Measurements from ENCODE around the gene STYXL1. TPM values are rescaled to one million over a fixed set of nuclear protein-coding genes. Genes with fewer than 3 reads are reported as not detected.
"Not testable (repeated sequence)": the region's sequence is repeated elsewhere in the genome, so short reads cannot be mapped to it uniquely, and the experiment has no call there.

STYXL1 gene
- total RNA-seq, 1 donor from 2014 or later: 51.4 TPM

- peak; percentile 29 for DNase-seq (ENCODE audit: low read depth)
These were observed 10.5 kb downstream of the STYXL1 start for GRCh38 chr7:76037310-76037709.

GRCh38 chr7:76031964-76032363, 15.8 kb downstream of the STYXL1 start:
- no peak for DNase-seq (ENCODE audit: low read depth)

- not testable (repeated sequence) for DNase-seq (ENCODE audit: low read depth)
These were observed 18.1 kb downstream of the STYXL1 start for GRCh38 chr7:76029682-76030081.

DNA sequence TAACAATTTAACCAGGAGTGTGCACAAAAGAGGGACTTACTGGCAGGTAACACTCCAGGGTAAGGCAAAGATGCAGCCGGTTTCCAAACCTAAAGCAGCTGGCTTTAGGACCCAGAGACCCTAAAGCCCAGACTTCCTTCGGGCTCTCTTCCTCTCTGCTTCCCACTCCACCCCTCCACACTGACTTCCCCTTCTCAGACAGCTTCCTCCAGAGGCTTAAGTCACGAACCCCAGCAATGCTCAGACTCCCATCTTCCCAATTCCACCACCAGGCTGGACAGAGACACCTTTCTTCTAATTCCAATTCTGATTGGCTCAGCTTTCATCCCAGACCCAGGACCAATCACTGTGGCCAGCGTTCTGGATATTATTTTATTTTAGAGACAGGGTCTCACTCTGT, 24.8 kb downstream of the STYXL1 start:
- DNase-seq (ENCODE audit: low read depth): no peak

- DNase-seq (ENCODE audit: low read depth): no peak
These were observed 25.6 kb downstream of the STYXL1 start for GRCh38 chr7:76022026-76022780.

GRCh38 chr7:76020031-76020714, 27.6 kb downstream of the STYXL1 start:
- DNase-seq (ENCODE audit: low read depth): peak; percentile 38

- not testable (repeated sequence) for DNase-seq (ENCODE audit: low read depth)
These were observed 29.3 kb downstream of the STYXL1 start for GRCh38 chr7:76018520-76018919.

DNA sequence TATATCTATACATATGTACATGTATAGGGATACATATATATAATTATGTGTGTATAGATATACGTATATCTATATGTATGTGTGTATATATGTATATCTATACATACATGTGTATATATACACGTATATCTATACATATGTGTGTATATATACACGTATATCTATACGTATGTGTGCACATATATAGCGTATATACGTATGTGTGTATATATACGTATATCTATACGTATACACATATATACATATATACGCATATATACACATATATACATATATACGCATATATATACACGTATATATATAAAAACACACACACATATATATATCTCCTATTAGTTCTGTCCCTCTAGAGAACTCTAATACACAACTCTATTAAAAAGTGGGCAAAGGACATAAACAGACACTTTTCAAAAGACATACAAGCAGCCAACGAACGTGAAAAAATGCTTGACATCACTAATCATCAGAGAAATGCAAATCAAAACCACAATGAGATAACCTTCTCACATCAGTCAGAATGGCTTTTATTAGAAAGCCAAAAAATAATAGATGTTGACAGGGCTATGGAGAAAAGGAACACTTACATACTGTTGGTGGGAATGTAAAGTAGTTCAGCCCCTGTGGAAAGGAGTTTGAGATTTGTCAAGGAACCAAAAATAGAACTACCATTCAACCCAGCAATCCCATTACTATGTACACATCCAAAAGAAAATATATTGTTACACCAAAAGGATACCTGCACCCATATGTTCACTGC, 31.4 kb downstream of the STYXL1 start:
- DNase-seq (ENCODE audit: low read depth): no peak

GRCh38 chr7:76011442-76011861, 36.3 kb downstream of the STYXL1 start:
- DNase-seq (ENCODE audit: low read depth): no peak

- DNase-seq (ENCODE audit: low read depth): no peak
These were observed 37.9 kb downstream of the STYXL1 start for GRCh38 chr7:76009672-76010600.

GRCh38 chr7:76008156-76008687, 39.6 kb downstream of the STYXL1 start:
- no peak for DNase-seq (ENCODE audit: low read depth)

- not testable (repeated sequence) for DNase-seq (ENCODE audit: low read depth)
These were observed 42.8 kb downstream of the STYXL1 start for GRCh38 chr7:76005004-76005403.

DNA sequence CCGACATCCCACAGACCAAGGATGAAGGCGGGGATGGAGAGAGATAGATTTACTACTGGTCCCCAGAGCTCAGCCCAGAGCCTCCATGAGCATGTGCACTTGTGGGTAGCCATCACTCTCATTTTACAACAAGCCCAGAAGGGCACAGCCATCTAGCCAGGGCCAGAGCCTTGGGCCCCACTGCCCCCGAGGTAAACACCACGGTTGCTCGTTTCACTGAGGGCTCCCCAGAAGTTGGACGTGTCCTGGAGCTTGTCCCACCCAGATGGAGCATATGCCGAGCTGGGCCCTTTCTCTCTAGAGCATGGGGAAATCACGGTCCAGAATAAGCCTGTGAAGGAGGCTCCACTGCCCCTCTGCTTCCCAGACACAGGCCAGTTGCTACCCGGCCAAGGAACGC, 44.4 kb downstream of the STYXL1 start:
- no peak for DNase-seq (ENCODE audit: low read depth)

- no peak for DNase-seq (ENCODE audit: low read depth)
These were observed 45.0 kb downstream of the STYXL1 start for GRCh38 chr7:76002822-76003221.

- no peak for DNase-seq (ENCODE audit: low read depth)
These were observed 45.7 kb downstream of the STYXL1 start for GRCh38 chr7:76002139-76002538.

- no peak for DNase-seq (ENCODE audit: low read depth)
These were observed 47.2 kb downstream of the STYXL1 start for GRCh38 chr7:76000566-76000965.

DNA sequence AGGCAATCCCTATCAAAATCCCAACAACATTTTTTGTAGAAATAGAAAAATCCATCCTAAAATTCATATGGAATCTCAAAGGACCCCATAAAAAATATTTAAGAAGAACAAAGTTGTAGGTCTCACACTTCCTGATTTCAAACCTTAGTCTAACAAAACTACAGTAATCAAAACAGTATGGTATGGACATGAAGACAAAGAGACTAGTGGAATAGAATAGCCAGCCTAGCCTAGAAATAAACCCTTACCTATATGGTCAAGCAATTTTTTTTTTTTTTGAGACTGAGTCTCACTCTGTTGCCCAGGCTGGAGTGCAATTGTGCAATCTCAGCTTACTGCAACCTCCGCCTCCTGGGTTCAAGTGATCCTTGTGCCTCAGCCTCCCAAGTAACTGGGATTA, 49.8 kb downstream of the STYXL1 start:
- no peak for DNase-seq (ENCODE audit: low read depth)

- no peak for DNase-seq (ENCODE audit: low read depth)
These were observed 51.3 kb downstream of the STYXL1 start for GRCh38 chr7:75996476-75996875.

DNA sequence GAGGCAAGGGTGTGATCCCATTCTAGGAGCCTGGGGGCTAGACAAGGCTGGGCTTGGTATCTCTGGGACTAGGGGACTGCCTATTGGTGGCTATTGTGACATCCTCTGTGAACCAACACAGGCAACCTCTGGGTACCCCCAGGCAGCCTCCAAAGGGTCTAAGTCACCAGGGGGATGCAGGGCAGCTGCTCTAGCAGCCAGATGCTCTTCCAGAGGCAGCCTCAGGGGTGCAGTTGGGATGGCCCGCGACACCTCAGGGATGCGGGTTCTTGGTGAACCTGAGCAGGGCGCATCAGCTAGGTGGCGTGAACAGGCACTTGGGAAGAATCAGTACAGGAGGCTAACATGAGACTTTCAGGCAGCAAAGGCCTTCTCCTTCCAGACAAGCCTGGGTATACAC, 51.8 kb downstream of the STYXL1 start:
- no peak for DNase-seq (ENCODE audit: low read depth)

- no peak for DNase-seq (ENCODE audit: low read depth)
These were observed 52.7 kb downstream of the STYXL1 start for GRCh38 chr7:75995052-75995471.

- peak; percentile 65 for DNase-seq (ENCODE audit: low read depth)
These were observed 53.3 kb downstream of the STYXL1 start, which contains the start of gene TMEM120A for GRCh38 chr7:75994388-75995051. TSS of gene TMEM120A (minus strand) at chr7:75994595. CDS start at chr7:75994570, 25 bp downstream.
